HepG2 (cell line): ENCODE results near the gene HIPK2. TPM values are rescaled to one million over a fixed set of nuclear protein-coding genes. Genes with fewer than 3 reads are reported as not detected.
A peak's percentile ranks its signal among the peaks of the same experiment; 100 is the strongest.

Source experiments
- ARNTL ChIP-seq: sonication (generic); formaldehyde crosslinking; IDR thresholded peaks from 2 replicates; pipeline ENCODE4 v1.4.0; 2020; ENCODE audit warnings: mild to moderate bottlenecking, missing genetic modification reagents
- HOXD1 ChIP-seq: sonication (generic); formaldehyde crosslinking; IDR thresholded peaks from 2 replicates; pipeline ENCODE4 v1.5.0; 2020; ENCODE audit warnings: missing genetic modification reagents
- MZF1 ChIP-seq: sonication (generic); formaldehyde crosslinking; IDR thresholded peaks from 2 replicates; pipeline ENCODE4 v1.8.1; 2023; ENCODE audit warnings: mild to moderate bottlenecking, missing genetic modification reagents, borderline replicate concordance
- NFKB2 ChIP-seq: sonication (generic); formaldehyde crosslinking; IDR thresholded peaks from 2 replicates; pipeline ENCODE4 v1.4.0; 2020; ENCODE audit warnings: missing genetic modification reagents, borderline replicate concordance
- NFKBIZ ChIP-seq: IDR thresholded peaks from 2 replicates; pipeline ENCODE4 v1.6.1; 2018; ENCODE audit warnings: missing genetic modification reagents, missing compliant biosample characterization
- PAF1 ChIP-seq: IDR thresholded peaks from 2 replicates; pipeline ENCODE4 v1.6.1; 2016; ENCODE audit warnings: missing genetic modification reagents, missing compliant biosample characterization
- REXO4 ChIP-seq: sonication (generic); formaldehyde crosslinking; IDR thresholded peaks from 2 replicates; pipeline ENCODE4 v1.8.0; 2022; ENCODE audit warnings: missing genetic modification reagents, mild to moderate bottlenecking, borderline replicate concordance
- SMAD1 ChIP-seq: sonication (generic); formaldehyde crosslinking; IDR thresholded peaks from 2 replicates; pipeline ENCODE4 v1.4.0; 2020; ENCODE audit warnings: missing genetic modification reagents, low read depth, mild to moderate bottlenecking, borderline replicate concordance
- SMAD9 ChIP-seq: sonication (generic); formaldehyde crosslinking; IDR thresholded peaks from 2 replicates; pipeline ENCODE4 v1.5.1; 2020; ENCODE audit warnings: mild to moderate bottlenecking, missing genetic modification reagents
- SP5 ChIP-seq: IDR thresholded peaks from 2 replicates; pipeline ENCODE4 v1.6.1; 2016; ENCODE audit warnings: low read depth, borderline replicate concordance
- TCF7 ChIP-seq: sonication (generic); IDR thresholded peaks from 2 replicates; pipeline ENCODE4 v1.6.1; 2016; ENCODE audit warnings: antibody characterized with exemption, low read depth
- U2AF1 ChIP-seq: fragments of 200-400 bp; formaldehyde crosslinking; optimal IDR thresholded peaks from 2 replicates; pipeline ENCODE3; 2017; ENCODE audit warnings: mild to moderate bottlenecking, low read depth, low read length
- ZBTB8A ChIP-seq: sonication (generic); formaldehyde crosslinking; IDR thresholded peaks from 2 replicates; pipeline ENCODE4 v1.4.0; 2020; ENCODE audit warnings: mild to moderate bottlenecking, low read depth, missing genetic modification reagents, borderline replicate concordance
- ZFYVE20 ChIP-seq: sonication (generic); formaldehyde crosslinking; IDR thresholded peaks from 2 replicates; pipeline ENCODE4 v1.8.0; 2023; ENCODE audit warnings: low read depth, mild to moderate bottlenecking, moderate library complexity, missing genetic modification reagents, borderline replicate concordance
- ZMYM2 ChIP-seq: sonication (generic); formaldehyde crosslinking; IDR thresholded peaks from 2 replicates; pipeline ENCODE4 v1.8.0; 2022; ENCODE audit warnings: mild to moderate bottlenecking, missing genetic modification reagents
- ZNF260 ChIP-seq: sonication (generic); formaldehyde crosslinking; IDR thresholded peaks from 2 replicates; pipeline ENCODE4 v1.4.0; 2020; ENCODE audit warnings: missing genetic modification reagents, low read depth, mild to moderate bottlenecking, borderline replicate concordance
- ZNF296 ChIP-seq: sonication (generic); formaldehyde crosslinking; conservative IDR thresholded peaks from 2 replicates; pipeline ENCODE4 v1.5.0; 2020; ENCODE audit warnings: mild to moderate bottlenecking, missing genetic modification reagents
- ZNF674 ChIP-seq: sonication (generic); formaldehyde crosslinking; IDR thresholded peaks from 2 replicates; pipeline ENCODE4 v1.5.0; 2020; ENCODE audit warnings: low read depth, mild to moderate bottlenecking, missing genetic modification reagents
- polyA plus RNA-seq, 8 experiments: library from polyadenylated mRNA; depleted of rRNA in 3 of 8; stranded (reverse) in 7 of 8; unstranded in 1 of 8; fragments of >200 nt; fragmentation: Illumina TruSeq in 4 of 8; extraction: Trizol in 4 of 8; gene quantifications; 2 replicates each; pipeline versions ENCODE4 v1.2.1 to v1.2.3, GENCODE V29; 2011 to 2016; ENCODE audit warnings: low read depth in 4 of 8, missing spikeins in 1 of 8, mixed read lengths in 1 of 8; ENCODE audit not compliant: insufficient read depth in 1 of 8
- total RNA-seq, 5 experiments: library from RNA; depleted of rRNA; stranded (reverse); fragments of >200 nt; fragmentation: Illumina TruSeq; extraction: Trizol; gene quantifications; 2 replicates each; pipeline ENCODE4 v1.2.3, GENCODE V29; 2016; ENCODE audit warnings: low read depth in 1 of 5
- TF ChIP-seq, protein P1 (sequence below): sonication (generic); formaldehyde crosslinking; IDR thresholded peaks from 2 replicates; pipeline ENCODE4 v1.9.0; 2021; ENCODE audit warnings: missing genetic modification reagents, mild to moderate bottlenecking, borderline replicate concordance
- TF ChIP-seq, protein P2 (sequence below): sonication (generic); formaldehyde crosslinking; IDR thresholded peaks from 2 replicates; pipeline ENCODE4 v1.8.1; 2023; ENCODE audit warnings: mild to moderate bottlenecking, missing genetic modification reagents

Gene HIPK2
- total and polyA plus RNA-seq, 2 of the 13 experiments (the other 11 are each of a cell fraction or from before 2014, with no cell fraction given) = 14.4 to 20.2 TPM

DNA sequence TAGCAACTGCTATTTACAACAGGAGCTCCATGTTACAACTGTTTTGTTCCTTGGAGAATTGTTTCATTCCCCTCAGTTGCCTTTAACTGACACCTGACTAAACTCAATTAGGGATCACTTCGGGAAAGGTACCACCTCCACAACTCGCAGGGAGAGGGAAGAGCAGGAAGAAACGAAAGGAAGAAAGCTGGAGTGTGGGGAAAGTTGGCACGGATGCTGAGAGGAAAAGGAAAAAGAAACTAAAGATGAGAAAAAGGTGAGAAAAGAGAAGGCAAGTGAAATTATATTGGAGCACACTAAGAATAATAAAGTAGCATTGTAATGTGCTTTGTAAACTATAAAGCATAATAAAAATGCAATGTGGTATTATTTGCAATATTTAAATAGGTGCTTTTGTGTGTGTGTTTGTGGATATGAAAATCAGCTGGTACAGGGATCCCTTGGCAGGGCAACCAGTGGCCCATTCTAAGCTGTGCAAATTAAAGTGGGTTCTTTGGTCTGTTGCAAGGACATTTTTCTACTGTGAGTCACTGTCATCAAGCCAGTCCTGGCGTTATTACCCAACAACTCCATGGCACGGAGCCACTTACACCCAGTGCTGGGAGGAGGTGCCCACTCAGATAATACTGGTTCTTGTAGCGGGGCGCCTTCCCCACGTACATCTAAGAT is 45.9 kb downstream of the HIPK2 start (continued):
- TF ChIP-seq, protein P1, sequence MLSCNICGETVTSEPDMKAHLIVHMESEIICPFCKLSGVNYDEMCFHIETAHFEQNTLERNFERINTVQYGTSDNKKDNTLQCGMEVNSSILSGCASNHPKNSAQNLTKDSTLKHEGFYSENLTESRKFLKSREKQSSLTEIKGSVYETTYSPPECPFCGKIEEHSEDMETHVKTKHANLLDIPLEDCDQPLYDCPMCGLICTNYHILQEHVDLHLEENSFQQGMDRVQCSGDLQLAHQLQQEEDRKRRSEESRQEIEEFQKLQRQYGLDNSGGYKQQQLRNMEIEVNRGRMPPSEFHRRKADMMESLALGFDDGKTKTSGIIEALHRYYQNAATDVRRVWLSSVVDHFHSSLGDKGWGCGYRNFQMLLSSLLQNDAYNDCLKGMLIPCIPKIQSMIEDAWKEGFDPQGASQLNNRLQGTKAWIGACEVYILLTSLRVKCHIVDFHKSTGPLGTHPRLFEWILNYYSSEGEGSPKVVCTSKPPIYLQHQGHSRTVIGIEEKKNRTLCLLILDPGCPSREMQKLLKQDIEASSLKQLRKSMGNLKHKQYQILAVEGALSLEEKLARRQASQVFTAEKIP (CRISPR knock-in tag) = no peak
- TF ChIP-seq ZNF260 (no peak), HOXD1 (CRISPR knock-in tag) (no peak), U2AF1 (no peak), SMAD1 (CRISPR knock-in tag) (no peak), ARNTL (CRISPR knock-in tag) (no peak), ZNF674 (CRISPR knock-in tag) (no peak), ZMYM2 (CRISPR knock-in tag) (no peak), PAF1 (CRISPR knock-in tag) (no peak), MZF1 (CRISPR knock-in tag) (no peak), SMAD9 (no peak), ZNF296 (CRISPR knock-in tag) (no peak), REXO4 (CRISPR knock-in tag) (no peak), SP5 (CRISPR knock-in tag) (no peak), ZBTB8A (CRISPR knock-in tag) (no peak), NFKBIZ (CRISPR knock-in tag) (0 out of 2 replicates have a peak, but pooled peaks have one; percentile 26), NFKB2 (CRISPR knock-in tag) (no peak), TCF7 (no peak), ZFYVE20 (CRISPR knock-in tag) (no peak)
- TF ChIP-seq, protein P2, sequence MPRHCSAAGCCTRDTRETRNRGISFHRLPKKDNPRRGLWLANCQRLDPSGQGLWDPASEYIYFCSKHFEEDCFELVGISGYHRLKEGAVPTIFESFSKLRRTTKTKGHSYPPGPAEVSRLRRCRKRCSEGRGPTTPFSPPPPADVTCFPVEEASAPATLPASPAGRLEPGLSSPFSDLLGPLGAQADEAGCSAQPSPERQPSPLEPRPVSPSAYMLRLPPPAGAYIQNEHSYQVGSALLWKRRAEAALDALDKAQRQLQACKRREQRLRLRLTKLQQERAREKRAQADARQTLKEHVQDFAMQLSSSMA (CRISPR knock-in tag) = no peak
- TF ChIP-seq, all 625 proteins: peak for 29
